Measurements from ENCODE around the gene GRXCR2. TPM values are rescaled to one million over a fixed set of nuclear protein-coding genes. Genes with fewer than 3 reads are reported as not detected.

The GRXCR2 gene
- total RNA-seq: not detected in 2 replicates

GRCh38 chr5:145872914-145873313 lies at the start of gene GRXCR2:
GRXCR2 (minus strand) TSS chr5:145873014; CDS start chr5:145872968, 46 bp downstream.

GRCh38 chr5:145834917-145835847 lies 37.6 kb downstream of the GRXCR2 start, which contains the start of gene PRELID2:
PRELID2 (minus strand) TSS chr5:145835342; CDS start chr5:145835251, 91 bp downstream.

Other genes with a start within 250 kb of the GRXCR2 start
- gene PRELID2, start 37.7 kb downstream of the GRXCR2 start, total RNA-seq: 11.9 and 15.5 TPM in 2 replicates
- 0.59 and 1.1 TPM in 2 replicates for gene SH3RF2, start 63.6 kb upstream of the GRXCR2 start, total RNA-seq
- not detected in 2 replicates for gene PLAC8L1, start 232.6 kb upstream of the GRXCR2 start, total RNA-seq

All from mammary microvascular endothelial cell (primary cell).